Stomach (tissue), 19 donors: ENCODE measurements around the gene CPT1B. TPM values are rescaled to one million over a fixed set of nuclear protein-coding genes. Genes with fewer than 3 reads are reported as not detected.

Experiments
- DNase-seq, 2 donors: peaks; one replicate each; pipeline versions ENCODE4 v3.0.0 to v3.0.0-alpha.2; 2013 to 2019
- H3K27ac ChIP-seq, 5 donors: fragments of 200-600 bp in 4 of 5; sonication (generic) in 4 of 5; one replicate each; pipeline ENCODE4 v1.5.1; 2013 to 2019; ENCODE audit warnings: mild to moderate bottlenecking in 1 of 5, moderate library complexity in 1 of 5
- H3K27me3 ChIP-seq, 3 donors: fragments of 200-600 bp; sonication (generic); one replicate each; pipeline ENCODE4 v1.5.1; 2017 to 2019; ENCODE audit warnings: mixed run types in 1 of 3
- H3K36me3 ChIP-seq, 4 donors: fragments of 200-600 bp; sonication (generic); 1 replicate in 3 of 4; 2 replicates in 1 of 4; pipeline ENCODE4 v1.5.1; 2016 to 2019
- H3K4me1 ChIP-seq, 4 donors: fragments of 200-600 bp; sonication (generic); one replicate each; pipeline ENCODE4 v1.5.1; 2016 to 2019
- H3K4me3 ChIP-seq, 4 donors: fragments of 200-600 bp; sonication (generic) in 3 of 4; one replicate each; pipeline ENCODE4 v1.5.1; 2016 to 2019; ENCODE audit warnings: mild to moderate bottlenecking in 1 of 4
- H3K9me3 ChIP-seq, 4 donors: fragments of 200-600 bp; sonication (generic); one replicate each; pipeline ENCODE4 v1.5.1; 2016 to 2019
- CTCF ChIP-seq, 7 experiments: fragments of 450-650 bp in 4 of 7; fragments of 200-600 bp in 3 of 7; sonication (generic) in 3 of 7; IDR thresholded peaks; one replicate each; pipeline ENCODE4 v1.5.1; 2016 to 2019; ENCODE audit warnings: antibody characterized with exemption in 7 of 7, control low read depth in 2 of 7, mild to moderate bottlenecking in 1 of 7
- EP300 ChIP-seq: sonication (generic); formaldehyde crosslinking; IDR thresholded peaks from one replicate; pipeline ENCODE4 v1.6.1; 2017; ENCODE audit warnings: antibody characterized with exemption
- POLR2A ChIP-seq, 4 donors: fragments of 450-650 bp; IDR thresholded peaks; one replicate each; pipeline ENCODE4 v1.6.1; 2016; ENCODE audit warnings: antibody characterized with exemption in 4 of 4, control low read depth in 2 of 4, mild to moderate bottlenecking in 1 of 4, moderate library complexity in 1 of 4
- POLR2AphosphoS5 ChIP-seq, 3 donors: sonication (generic); formaldehyde crosslinking; IDR thresholded peaks; one replicate each; pipeline ENCODE4 v1.6.1; 2016; ENCODE audit warnings: antibody characterized with exemption in 3 of 3
- WGBS, 5 donors: extraction: QIAGEN DNeasy Blood & Tissue Kit in 3 of 5; methylation state at CpG; one replicate each; pipeline versions ENCODE4 v1.1.5 to v1.1.7; 2013 to 2018; 5-methylcytosine and 5-hydroxymethylcytosine counted together
- intact Hi-C: fragments of 100-400 bp; cut with DNase I; formaldehyde crosslinking; loops from one replicate; pipeline ENCODE4 v1.15.1; 2023; ENCODE audit warnings: low total_unique reads
- long read RNA-seq, 10 donors: transcript quantifications; one replicate each; lab custom pipeline, GENCODE V29; 2026
- polyA plus RNA-seq, 3 donors: library from polyadenylated mRNA; stranded (reverse); fragments of 200-250 nt; gene quantifications; one replicate each; pipeline ENCODE4 v1.2.3, GENCODE V29; 2013
- total RNA-seq, 5 donors: library from RNA; depleted of rRNA; stranded (reverse); fragments of >200 nt; gene quantifications; one replicate each; pipeline versions ENCODE4 v1.1.0 to v1.2.3, GENCODE V29; 2014 to 2016
- donor health status: healthy with polysubstance abuse.
- donor health status: Bipolar disorder and iron deficiency.
- donor health status: healthy.

Gene CPT1B
- 100 to 1,000 TPM in 2 of 5 donors, 10 to 100 TPM in 1, 1 to 10 TPM in 2; 6.6 to 164 (median 54.5) TPM for total RNA-seq
- polyA plus RNA-seq = 10 to 100 TPM in 2 of 3 donors, 1 to 10 TPM in 1; 9.8 to 31.8 (median 10.1) TPM
- long read RNA-seq, donor 1 = 0 reads
- long read RNA-seq, donor 2 = 0 reads
- long read RNA-seq, donor 3 = 0 reads
- long read RNA-seq, donor 4 = 0 reads
- long read RNA-seq, donor 5 = 0 reads
- long read RNA-seq, donor 6, partial matches to known transcripts = 0 of 1 reads
- long read RNA-seq, donor 6, other reads (novel, unspliced or antisense) = 0 of 1 reads
- long read RNA-seq, donor 7 = 0 reads
- long read RNA-seq, donor 8, partial matches to known transcripts = 0 of 2 reads
- long read RNA-seq, donor 8, other reads (novel, unspliced or antisense) = 0 of 2 reads
- long read RNA-seq, donor 9 = 0 reads
- long read RNA-seq, donor 10 = 0 reads

- peak within 1 kb of the TSS in 1 of 4 donors; percentile 11 for H3K4me3 ChIP-seq
- H3K4me1 ChIP-seq = peaks cover 26 to 37% (median 31%) of the 10 kb centered on the region in 4 donors
- H3K27ac ChIP-seq = peak within 1 kb of the TSS in 1 of 5 donors; percentile 42
- WGBS, 5 donors = 24 to 34% (median 27%) methylated on average over 17 to 63 of the region's 63 CpGs
- H3K27me3 ChIP-seq = peaks cover 0 to 15% (median 5%) of the 10 kb centered on the region in 3 donors
- H3K9me3 ChIP-seq = no peaks in the 10 kb centered on the region
- peaks cover 0 to 42% (median 22%) of the 10 kb centered on the region in 4 donors for H3K36me3 ChIP-seq
- DNase-seq = peak in 1 of 2 donors; percentile 80
- intact Hi-C loops = no loop called here
- TF ChIP-seq CTCF (IDR thresholded peaks at IDR 0.05) (no peak), POLR2A (IDR thresholded peaks at IDR 0.05) (no peak), EP300 (no peak), POLR2AphosphoS5 (IDR thresholded peaks at IDR 0.05) (no peak)
Measured at GRCh38 chr22:50577987-50578775, at the start of gene CPT1B. TSS of gene CPT1B (minus strand) at chr22:50578427. CDS start at chr22:50577915, 512 bp downstream.

- intact Hi-C loops = no loop called here
- peak; percentile 28 to 29 for DNase-seq
- no peaks in the 10 kb centered on the region for H3K27me3 ChIP-seq
- TF ChIP-seq EP300 (no peak), POLR2AphosphoS5 (IDR thresholded peaks at IDR 0.05) (no peak), POLR2A (IDR thresholded peaks at IDR 0.05) (no peak), CTCF (IDR thresholded peaks at IDR 0.05) (no peak)
- peaks cover 8 to 22% (median 18%) of the 10 kb centered on the region in 4 donors for H3K36me3 ChIP-seq
- peak overlapping the region; percentile 84 to 89 (median 86) for H3K27ac ChIP-seq
- WGBS, 5 donors = 71 to 80% (median 75%) methylated on average over 34 to 42 of the region's 42 CpGs
- H3K4me3 ChIP-seq = peak overlapping the region; percentile 64 to 88 (median 76)
- H3K4me1 ChIP-seq = peaks cover 25 to 41% (median 39%) of the 10 kb centered on the region in 4 donors
- no peaks in the 10 kb centered on the region for H3K9me3 ChIP-seq
Measured at GRCh38 chr22:50626850-50627641, 48.8 kb upstream of the CPT1B start.

- H3K4me1 ChIP-seq = peaks cover 31 to 47% (median 45%) of the 10 kb centered on the region in 4 donors
- peak in 1 of 2 donors; percentile 24 for DNase-seq
Measured at GRCh38 chr22:50626314-50626849, 48.2 kb upstream of the CPT1B start.

More at GRCh38 chr22:50626314-50626849, 48.2 kb upstream of the CPT1B start:
- Histone ChIP-seq H3K9me3 (no peaks in the 10 kb centered on the region), H3K4me3 (peak overlapping the region in 1 of 4 donors; percentile 88), H3K27me3 (peaks cover 0 to under 1% (median 0%) of the 10 kb centered on the region in 3 donors), H3K36me3 (peaks cover 8 to 22% (median 18%) of the 10 kb centered on the region in 4 donors), H3K27ac (peak overlapping the region in 2 of 5 donors; percentile 86 to 89)
- intact Hi-C loops = no loop called here
- TF ChIP-seq POLR2A (IDR thresholded peaks at IDR 0.05) (no peak), CTCF (IDR thresholded peaks at IDR 0.05) (no peak), POLR2AphosphoS5 (IDR thresholded peaks at IDR 0.05) (no peak), EP300 (no peak)
- WGBS, 5 donors = 73 to 87% (median 86%) methylated on average over 3 to 12 of the region's 12 CpGs
